ENCODE data around the gene TSSC4.
A peak's percentile ranks its signal among the peaks of the same experiment; 100 is the strongest.
"Not testable (repeated sequence)": the region's sequence is repeated elsewhere in the genome, so short reads cannot be mapped to it uniquely, and the experiment has no call there.

Gene TSSC4

GRCh38 chr11:2400069-2400761 is at the start of gene TSSC4:
Gene TSSC4, plus strand, starts transcription at chr11:2400750. Its CDS starts 1,884 bp downstream, at chr11:2402634.
- DNase-seq (ENCODE audit: low spot score) = peak; percentile 99

- DNase-seq (ENCODE audit: low spot score) = no peak
These were observed 48.8 kb upstream of the TSSC4 start for GRCh38 chr11:2351701-2352100.

- DNase-seq (ENCODE audit: low spot score) = no peak
These were observed 48.1 kb upstream of the TSSC4 start for GRCh38 chr11:2352420-2352819.

GRCh38 chr11:2355000-2355644 is 45.4 kb upstream of the TSSC4 start:
- no peak for DNase-seq (ENCODE audit: low spot score)

GRCh38 chr11:2357246-2357645 is 43.3 kb upstream of the TSSC4 start:
- no peak for DNase-seq (ENCODE audit: low spot score)

- not testable (repeated sequence) for DNase-seq (ENCODE audit: low spot score)
These were observed 42.9 kb upstream of the TSSC4 start for GRCh38 chr11:2357651-2358050.

- no peak for DNase-seq (ENCODE audit: low spot score)
These were observed 41.7 kb upstream of the TSSC4 start for GRCh38 chr11:2358754-2359442.

- no peak for DNase-seq (ENCODE audit: low spot score)
These were observed 41.0 kb upstream of the TSSC4 start for GRCh38 chr11:2359557-2359956.

GRCh38 chr11:2360081-2360642 is 40.4 kb upstream of the TSSC4 start:
- DNase-seq (ENCODE audit: low spot score) = no peak

- DNase-seq (ENCODE audit: low spot score) = no peak
These were observed 39.0 kb upstream of the TSSC4 start for GRCh38 chr11:2361565-2361964.

- DNase-seq (ENCODE audit: low spot score) = no peak
These were observed 38.1 kb upstream of the TSSC4 start for GRCh38 chr11:2362414-2362813.

GRCh38 chr11:2363130-2363529 is 37.4 kb upstream of the TSSC4 start:
- no peak for DNase-seq (ENCODE audit: low spot score)

GRCh38 chr11:2363577-2364370 is 36.8 kb upstream of the TSSC4 start:
- no peak for DNase-seq (ENCODE audit: low spot score)

- not testable (repeated sequence) for DNase-seq (ENCODE audit: low spot score)
These were observed 36.2 kb upstream of the TSSC4 start for GRCh38 chr11:2364386-2364785.

GRCh38 chr11:2365571-2366210 is 34.9 kb upstream of the TSSC4 start:
- no peak for DNase-seq (ENCODE audit: low spot score)

- no peak for DNase-seq (ENCODE audit: low spot score)
These were observed 34.3 kb upstream of the TSSC4 start for GRCh38 chr11:2366276-2366675.

GRCh38 chr11:2366733-2367132 is 33.8 kb upstream of the TSSC4 start:
- DNase-seq (ENCODE audit: low spot score) = no peak

- DNase-seq (ENCODE audit: low spot score) = no peak
These were observed 33.0 kb upstream of the TSSC4 start for GRCh38 chr11:2367266-2368160.

- no peak for DNase-seq (ENCODE audit: low spot score)
These were observed 32.2 kb upstream of the TSSC4 start for GRCh38 chr11:2368178-2368850.

- DNase-seq (ENCODE audit: low spot score) = no peak
These were observed 31.7 kb upstream of the TSSC4 start for GRCh38 chr11:2368851-2369180.

Data from ecto neural progenitor cell (in vitro differentiated cells).